OCI-LY3 (cell line): ENCODE results near the gene CDC42BPA.

Source experiments
- H2AFZ ChIP-seq: fragments of 200-600, 300-600 bp; shearing (Covaris generic); 2 replicates; pipeline ENCODE4 v1.6.0; 2014; ENCODE audit warnings: antibody characterized with exemption, low read depth, low read length
- H3K27ac ChIP-seq: fragments of 200-600, 300-600 bp; sonication (generic); 2 replicates; pipeline ENCODE4 v1.5.1; 2014; ENCODE audit warnings: mild to moderate bottlenecking, low read length, moderate library complexity, mixed read lengths
- H3K27me3 ChIP-seq: fragments of 200-600, 300-600 bp; sonication (generic); 2 replicates; pipeline ENCODE4 v1.6.1; 2014; ENCODE audit warnings: low read depth, low read length, mixed read lengths
- H3K36me3 ChIP-seq: fragments of 200-600, 300-600 bp; sonication (generic); replicated peaks from 2 replicates; pipeline ENCODE3; 2014; ENCODE audit warnings: low read depth, low read length, mixed read lengths
- H3K4me1 ChIP-seq: fragments of 300-600, 200-600 bp; sonication (generic); 2 replicates; pipeline ENCODE4 v1.6.1; 2014; ENCODE audit warnings: low read length, mixed read lengths
- H3K4me2 ChIP-seq: fragments of 200-600, 300-600 bp; sonication (generic); 2 replicates; pipeline ENCODE4 v1.6.1; 2014; ENCODE audit warnings: low read length, mixed read lengths
- H3K4me3 ChIP-seq: fragments of 300-600, 200-600 bp; sonication (generic); 2 replicates; pipeline ENCODE4 v1.5.1; 2014; ENCODE audit warnings: antibody characterized with exemption, mild to moderate bottlenecking, low read length, moderate library complexity
- H3K79me2 ChIP-seq: fragments of 300-600, 200-600 bp; shearing (Covaris generic); 2 replicates; pipeline ENCODE4 v1.6.1; 2014; ENCODE audit warnings: mild to moderate bottlenecking, low read length, mixed read lengths
- H3K9ac ChIP-seq: fragments of 300-600, 200-600 bp; shearing (Covaris generic); 2 replicates; pipeline ENCODE4 v1.6.0; 2014; ENCODE audit warnings: mild to moderate bottlenecking, low read length, moderate library complexity
- H3K9me3 ChIP-seq: fragments of 200-600, 300-600 bp; shearing (Covaris generic); 2 replicates; pipeline ENCODE4 v1.6.1; 2014; ENCODE audit warnings: low read length, mixed read lengths; ENCODE audit not compliant: insufficient read depth
- H4K20me1 ChIP-seq: fragments of 200-600, 300-600 bp; sonication (generic); 2 replicates; pipeline ENCODE4 v1.6.1; 2016; ENCODE audit warnings: low read length, mixed read lengths; ENCODE audit not compliant: insufficient read depth
- CTCF ChIP-seq: fragments of 200-600, 300-600 bp; sonication (generic); IDR thresholded peaks from 2 replicates; pipeline ENCODE4 v1.5.1; 2014; ENCODE audit warnings: antibody characterized with exemption, low read length, low read depth
- EZH2phosphoT487 ChIP-seq: fragments of 200-600 bp; shearing (Covaris generic); IDR thresholded peaks from 2 replicates; pipeline ENCODE4 v1.6.1; 2018; ENCODE audit warnings: antibody characterized with exemption, mixed run types, low read depth

CDC42BPA gene

GRCh38 chr1:226981386-226981817 is 336.9 kb downstream of the CDC42BPA start:
- TF ChIP-seq EZH2phosphoT487 (no peak), CTCF (no peak)
- Histone ChIP-seq H3K9me3 (no peaks in the 10 kb centered on the region), H3K79me2 (no peaks in the 10 kb centered on the region), H3K4me1 (no peaks in the 10 kb centered on the region), H3K4me2 (no peak overlapping the region), H4K20me1 (no peaks in the 10 kb centered on the region), H3K27ac (no peak overlapping the region), H2AFZ (no peak overlapping the region), H3K27me3 (no peaks in the 10 kb centered on the region), H3K36me3 (peaks cover 5% of the 10 kb centered on the region), H3K9ac (no peak overlapping the region), H3K4me3 (no peak overlapping the region)

GRCh38 chr1:226980565-226981385 is 337.5 kb downstream of the CDC42BPA start:
- no peaks in the 10 kb centered on the region for H3K79me2 ChIP-seq

GRCh38 chr1:226980122-226980560 is 338.2 kb downstream of the CDC42BPA start:
- no peak overlapping the region for H3K9ac ChIP-seq
- no peaks in the 10 kb centered on the region for H3K9me3 ChIP-seq
- H3K4me2 ChIP-seq = no peak overlapping the region
- H3K79me2 ChIP-seq = no peaks in the 10 kb centered on the region
- no peaks in the 10 kb centered on the region for H4K20me1 ChIP-seq
- no peaks in the 10 kb centered on the region for H3K27me3 ChIP-seq
- H3K36me3 ChIP-seq = peaks cover 5% of the 10 kb centered on the region
- H3K4me1 ChIP-seq = no peaks in the 10 kb centered on the region
- no peak overlapping the region for H2AFZ ChIP-seq
- H3K4me3 ChIP-seq = no peak overlapping the region
- TF ChIP-seq EZH2phosphoT487 (no peak), CTCF (no peak)
- H3K27ac ChIP-seq = no peak overlapping the region

More at GRCh38 chr1:226980565-226981385, 337.5 kb downstream of the CDC42BPA start:
- H3K4me3 ChIP-seq = no peak overlapping the region
- TF ChIP-seq EZH2phosphoT487 (no peak), CTCF (no peak)
- no peaks in the 10 kb centered on the region for H3K9me3 ChIP-seq
- H3K27ac ChIP-seq = no peak overlapping the region
- H3K4me2 ChIP-seq = no peak overlapping the region
- no peak overlapping the region for H2AFZ ChIP-seq
- H3K27me3 ChIP-seq = no peaks in the 10 kb centered on the region
- peaks cover 5% of the 10 kb centered on the region for H3K36me3 ChIP-seq
- no peak overlapping the region for H3K9ac ChIP-seq
- no peaks in the 10 kb centered on the region for H3K4me1 ChIP-seq
- H4K20me1 ChIP-seq = no peaks in the 10 kb centered on the region

- Histone ChIP-seq H3K27me3 (no peaks in the 10 kb centered on the region), H3K9ac (no peak overlapping the region), H3K4me1 (no peaks in the 10 kb centered on the region), H3K4me3 (no peak overlapping the region), H3K9me3 (no peaks in the 10 kb centered on the region), H3K4me2 (no peak overlapping the region), H3K36me3 (peaks cover 5% of the 10 kb centered on the region), H3K79me2 (no peaks in the 10 kb centered on the region), H2AFZ (no peak overlapping the region), H4K20me1 (no peaks in the 10 kb centered on the region), H3K27ac (no peak overlapping the region)
- TF ChIP-seq CTCF (no peak), EZH2phosphoT487 (no peak)
Measured at GRCh38 chr1:226979517-226980121, 338.7 kb downstream of the CDC42BPA start.
